ENCODE data around the gene PDZRN3. TPM values are rescaled to one million over a fixed set of nuclear protein-coding genes. Genes with fewer than 3 reads are reported as not detected.

PDZRN3 gene
- total RNA-seq, 1 experiment from 2014 or later, result 5.9 TPM

- Histone ChIP-seq H2AK5ac (ENCODE audit: insufficient read length, low read length) (no peak overlapping the region), H3K9me3 (ENCODE audit: control insufficient read depth, low read depth, low read length) (no peaks in the 10 kb centered on the region), H3K9ac (ENCODE audit: extremely low read depth, insufficient read length, low read length) (no peak overlapping the region), H3K27me3 (ENCODE audit: insufficient read depth, low read length) (no peaks in the 10 kb centered on the region), H3K56ac (ENCODE audit: insufficient read length, low read depth, low read length) (no peak overlapping the region), H4K8ac (replicated peaks; ENCODE audit: insufficient read length, low read depth, low read length) (no peak overlapping the region), H3K23me2 (ENCODE audit: insufficient read length, low read depth, low read length, poor library complexity, severe bottlenecking) (no peaks in the 10 kb centered on the region), H3K4ac (ENCODE audit: low read depth, low read length) (no peak overlapping the region), H2BK20ac (ENCODE audit: low read depth, low read length, poor library complexity, severe bottlenecking) (no peak overlapping the region), H4K5ac (ENCODE audit: insufficient read length, low read depth, low read length) (no peak overlapping the region), H3K23ac (ENCODE audit: insufficient read length, low read depth, low read length) (no peak overlapping the region), H2AFZ (ENCODE audit: low read length) (no peak overlapping the region), H2BK5ac (ENCODE audit: insufficient read length, low read length) (no peak overlapping the region), H4K91ac (ENCODE audit: insufficient read length, low read depth, low read length) (no peak overlapping the region), H3K27ac (ENCODE audit: insufficient read length, low read depth, low read length) (no peak overlapping the region), H3K4me1 (ENCODE audit: insufficient read depth, low read length) (peaks cover 5% of the 10 kb centered on the region; the same call in 1 of the 2 replicates), H2BK12ac (ENCODE audit: insufficient read length, low read depth, low read length) (no peak overlapping the region), H3K18ac (ENCODE audit: insufficient read length, low read depth, low read length) (no peak overlapping the region), H2BK15ac (ENCODE audit: low read depth, low read length) (no peak overlapping the region), H3K79me2 (ENCODE audit: insufficient read depth, low read length) (no peaks in the 10 kb centered on the region), H4K20me1 (ENCODE audit: control insufficient read depth, insufficient read depth, insufficient read length) (no peaks in the 10 kb centered on the region), H3K4me2 (ENCODE audit: insufficient read depth, insufficient read length, low read length) (no peak overlapping the region), H3K14ac (ENCODE audit: insufficient read depth, low read length) (no peak overlapping the region), H2BK120ac (ENCODE audit: low read depth, low read length, poor library complexity, severe bottlenecking) (no peak overlapping the region), H3K79me1 (ENCODE audit: insufficient read depth, low read depth, low read length, poor library complexity, severe bottlenecking) (no peaks in the 10 kb centered on the region), H3T11ph (ENCODE audit: low read length) (no peak overlapping the region)
- DNase-seq, result no peak
- peaks cover 17 to 18% of the 10 kb centered on the region in 2 experiments for H3K4me1 Mint-ChIP-seq
- H3K27me3 Mint-ChIP-seq (ENCODE audit: low read depth), result peaks cover 2% of the 10 kb centered on the region; the same call in 1 of the 2 replicates
- H3K27ac Mint-ChIP-seq, result peak overlapping the region in 1 of 3 experiments; percentile 71; a peak in 1 of 7 replicates
- no peak overlapping the region for H3K4me3 Mint-ChIP-seq
- TF ChIP-seq CTCF (conservative IDR thresholded peaks at IDR 0.05), result peak; percentile 62
- peaks cover 0 to 4% of the 10 kb centered on the region in 2 experiments; a peak in 1 of 5 replicates for H3K9me3 Mint-ChIP-seq
- WGBS (ENCODE audit: extremely low coverage, insufficient read length, low lambda C conversion rate), result no CpG with 5 or more reads among the region's 14 CpGs
- peaks cover 0 to 3% (median 0%) of the 10 kb centered on the region in 3 experiments; a peak in 3 of 7 replicates for H3K36me3 Mint-ChIP-seq (ENCODE audit: insufficient read depth in 1 of 3, low read depth in 3 of 3)
Observed at GRCh38 chr3:73419179-73419803, 205.4 kb downstream of the PDZRN3 start.

Data from H9 (cell line).